ENCODE data around the gene STEAP1B.

DNA sequence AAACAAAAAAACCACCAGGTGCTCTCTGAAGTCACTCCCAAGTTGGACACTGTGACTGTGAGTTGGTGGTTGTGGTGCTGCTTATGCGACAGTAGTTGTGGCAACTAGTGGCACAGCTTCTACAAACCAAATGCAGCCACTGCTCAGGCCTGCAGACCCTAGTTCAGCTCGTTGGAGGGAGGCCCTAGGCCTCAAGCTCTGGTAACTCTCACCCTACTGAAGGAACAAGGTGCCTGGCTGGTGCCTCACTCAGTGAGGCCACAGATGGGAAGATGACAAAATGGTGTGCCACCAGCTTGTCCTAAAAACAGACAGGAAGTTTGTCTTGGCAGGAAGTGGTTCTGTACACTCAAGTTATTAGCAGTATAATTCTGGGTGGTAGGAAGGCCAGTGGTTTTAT, 97.7 kb downstream of the STEAP1B start:
- TF ChIP-seq USF1 (IDR thresholded peaks at IDR 0.05): no peak
- no peak for TF ChIP-seq TEAD4 (IDR thresholded peaks at IDR 0.05)

Data from Ishikawa (cell line).